BLaER1 treated with 17β-estradiol and CSF1 and Interleukin-3, amounts not matched to agents 10 nM and 100 nM (cell line): ENCODE measurements around the gene SUMO4.
A peak's percentile ranks its signal among the peaks of the same experiment; 100 is the strongest.

ENCODE experiments used
- H3K27ac ChIP-seq, 11 experiments: shearing (Covaris generic); formaldehyde crosslinking; 2 replicates each; pipeline ENCODE4 v1.8.1; 2022
- H3K27me3 ChIP-seq, 11 experiments: shearing (Covaris generic); formaldehyde crosslinking; 2 replicates each; pipeline ENCODE4 v1.8.1; 2022
- H3K36me3 ChIP-seq, 11 experiments: shearing (Covaris generic); formaldehyde crosslinking; 2 replicates each; pipeline ENCODE4 v1.8.1; 2022
- H3K4me1 ChIP-seq, 10 experiments: shearing (Covaris generic); formaldehyde crosslinking; 2 replicates each; pipeline ENCODE4 v1.8.1; 2022
- H3K4me2 ChIP-seq, 11 experiments: shearing (Covaris generic); formaldehyde crosslinking; 2 replicates each; pipeline ENCODE4 v1.8.1; 2022
- H3K4me3 ChIP-seq, 10 experiments: shearing (Covaris generic); formaldehyde crosslinking; 2 replicates each; pipeline ENCODE4 v1.8.1; 2022
- H3K9ac ChIP-seq, 11 experiments: shearing (Covaris generic); formaldehyde crosslinking; 2 replicates each; pipeline ENCODE4 v1.8.1; 2022
- H3K9me3 ChIP-seq, 11 experiments: shearing (Covaris generic); formaldehyde crosslinking; replicated peaks in 1 of 11; 2 replicates each; pipeline ENCODE4 v1.8.1; 2022
- H4K20me1 ChIP-seq, 11 experiments: shearing (Covaris generic); formaldehyde crosslinking; 2 replicates each; pipeline ENCODE4 v1.8.1; 2022
- Cebpa-rat ChIP-seq, 11 experiments: shearing (Covaris generic); IDR thresholded peaks; 2 replicates each; pipeline ENCODE4 v1.8.1; 2022

SUMO4 gene

GRCh38 chr6:149414821-149415220 lies 14.8 kb downstream of the SUMO4 start:
- peaks cover 22 to 54% (median 36%) of the 10 kb centered on the region in 11 experiments for H3K36me3 ChIP-seq
- no peak overlapping the region for H3K27ac ChIP-seq
- peaks cover 0 to 50% (median 10%) of the 10 kb centered on the region in 10 experiments; a peak in 12 of 20 replicates for H3K4me1 ChIP-seq
- H3K4me3 ChIP-seq: no peak overlapping the region
- no peak overlapping the region for H3K4me2 ChIP-seq
- 0 out of 22 replicates have a peak, but pooled peaks cover 0 to 8% (median 0%) of the 10 kb centered on the region in 11 experiments for H4K20me1 ChIP-seq
- H3K9me3 ChIP-seq: peaks cover 0 to 16% (median 4%) of the 10 kb centered on the region in 11 experiments; a peak in 5 of 22 replicates
- TF ChIP-seq Cebpa-rat (IDR thresholded peaks at IDR 0.05): no peak
- no peak overlapping the region for H3K9ac ChIP-seq
- H3K27me3 ChIP-seq: no peaks in the 10 kb centered on the region

- no peaks in the 10 kb centered on the region for H4K20me1 ChIP-seq
- peaks cover 0 to 16% (median 1%) of the 10 kb centered on the region in 11 experiments; a peak in 5 of 22 replicates for H3K9me3 ChIP-seq
- H3K9ac ChIP-seq: no peak overlapping the region
- no peaks in the 10 kb centered on the region for H3K27me3 ChIP-seq
- H3K4me1 ChIP-seq: peaks cover 11 to 59% (median 16%) of the 10 kb centered on the region in 10 experiments; a peak in 17 of 20 replicates
- H3K36me3 ChIP-seq: peaks cover 0 to 5% (median 1%) of the 10 kb centered on the region in 11 experiments; a peak in 4 of 22 replicates
- H3K4me2 ChIP-seq: peak overlapping the region in 2 of 11 experiments; percentile 18 to 56; a peak in 4 of 22 replicates
- no peak for TF ChIP-seq Cebpa-rat (IDR thresholded peaks at IDR 0.05)
- no peak overlapping the region for H3K27ac ChIP-seq
- H3K4me3 ChIP-seq: no peak overlapping the region
Measured at GRCh38 chr6:149419696-149420404, 19.8 kb downstream of the SUMO4 start.

GRCh38 chr6:149421132-149421531 lies 21.1 kb downstream of the SUMO4 start:
- H3K4me2 ChIP-seq: no peak overlapping the region
- TF ChIP-seq Cebpa-rat (IDR thresholded peaks at IDR 0.05): no peak
- no peak overlapping the region for H3K4me3 ChIP-seq
- H3K27me3 ChIP-seq: no peaks in the 10 kb centered on the region
- H4K20me1 ChIP-seq: no peaks in the 10 kb centered on the region
- no peaks in the 10 kb centered on the region for H3K36me3 ChIP-seq
- H3K9me3 ChIP-seq: peaks cover 0 to 3% (median 0%) of the 10 kb centered on the region in 11 experiments; a peak in 3 of 22 replicates
- peaks cover 11 to 67% (median 16%) of the 10 kb centered on the region in 10 experiments; a peak in 17 of 20 replicates for H3K4me1 ChIP-seq
- H3K9ac ChIP-seq: no peak overlapping the region
- H3K27ac ChIP-seq: no peak overlapping the region

- H3K9me3 ChIP-seq: no peaks in the 10 kb centered on the region
- peak overlapping the region in 3 of 11 experiments; percentile 69 to 90 (median 77); a peak in 5 of 22 replicates for H3K27ac ChIP-seq
- peak overlapping the region in 5 of 11 experiments; percentile 32 to 87 (median 80); a peak in 8 of 22 replicates for H3K4me2 ChIP-seq
- peaks cover 11 to 65% (median 16%) of the 10 kb centered on the region in 10 experiments; a peak in 17 of 20 replicates for H3K4me1 ChIP-seq
- no peak for TF ChIP-seq Cebpa-rat (IDR thresholded peaks at IDR 0.05)
- H4K20me1 ChIP-seq: no peaks in the 10 kb centered on the region
- H3K27me3 ChIP-seq: no peaks in the 10 kb centered on the region
- H3K4me3 ChIP-seq: 0 out of 20 replicates have a peak overlapping the region, but pooled peaks of 1 of the 10 experiments have one; percentile 1
- H3K36me3 ChIP-seq: no peaks in the 10 kb centered on the region
- H3K9ac ChIP-seq: peak overlapping the region in 3 of 11 experiments; percentile 56 to 76 (median 67); a peak in 4 of 22 replicates
Measured at GRCh38 chr6:149422581-149422980, 22.5 kb downstream of the SUMO4 start.

- no peaks in the 10 kb centered on the region for H3K9me3 ChIP-seq
- peak overlapping the region in 3 of 11 experiments; percentile 56 to 76 (median 67); a peak in 6 of 22 replicates for H3K9ac ChIP-seq
- H4K20me1 ChIP-seq: no peaks in the 10 kb centered on the region
- no peaks in the 10 kb centered on the region for H3K27me3 ChIP-seq
- H3K4me2 ChIP-seq: peak overlapping the region in 10 of 11 experiments; percentile 19 to 87 (median 46); a peak in 17 of 22 replicates
- no peak overlapping the region for H3K4me3 ChIP-seq
- no peaks in the 10 kb centered on the region for H3K36me3 ChIP-seq
- TF ChIP-seq Cebpa-rat (IDR thresholded peaks at IDR 0.05): no peak
- H3K27ac ChIP-seq: peak overlapping the region in 3 of 11 experiments; percentile 69 to 90 (median 77); a peak in 7 of 22 replicates
- peaks cover 11 to 56% (median 16%) of the 10 kb centered on the region in 10 experiments; a peak in 17 of 20 replicates for H3K4me1 ChIP-seq
Measured at GRCh38 chr6:149423964-149424440, 23.9 kb downstream of the SUMO4 start.

- Histone ChIP-seq H3K4me2 (peak overlapping the region in 3 of 11 experiments; percentile 80 to 87 (median 87); a peak in 4 of 22 replicates), H3K27me3 (no peaks in the 10 kb centered on the region), H3K27ac (peak overlapping the region in 2 of 11 experiments; percentile 77 to 90; a peak in 2 of 22 replicates), H3K4me3 (no peak overlapping the region), H3K9me3 (no peaks in the 10 kb centered on the region), H3K9ac (peak overlapping the region in 1 of 11 experiments; percentile 76; a peak in 1 of 22 replicates), H4K20me1 (no peaks in the 10 kb centered on the region), H3K4me1 (peaks cover 11 to 50% (median 16%) of the 10 kb centered on the region in 10 experiments; a peak in 17 of 20 replicates), H3K36me3 (no peaks in the 10 kb centered on the region)
- no peak for TF ChIP-seq Cebpa-rat (IDR thresholded peaks at IDR 0.05)
Measured at GRCh38 chr6:149425224-149425623, 25.2 kb downstream of the SUMO4 start.

- no peak overlapping the region for H3K27ac ChIP-seq
- H3K27me3 ChIP-seq: no peaks in the 10 kb centered on the region
- H3K36me3 ChIP-seq: no peaks in the 10 kb centered on the region
- peaks cover 11 to 50% (median 16%) of the 10 kb centered on the region in 10 experiments; a peak in 17 of 20 replicates for H3K4me1 ChIP-seq
- H3K9ac ChIP-seq: no peak overlapping the region
- peak overlapping the region in 1 of 11 experiments; percentile 80; a peak in 3 of 22 replicates for H3K4me2 ChIP-seq
- no peaks in the 10 kb centered on the region for H3K9me3 ChIP-seq
- no peak for TF ChIP-seq Cebpa-rat (IDR thresholded peaks at IDR 0.05)
- no peak overlapping the region for H3K4me3 ChIP-seq
- no peaks in the 10 kb centered on the region for H4K20me1 ChIP-seq
Measured at GRCh38 chr6:149425754-149426153, 25.7 kb downstream of the SUMO4 start.

GRCh38 chr6:149428606-149429005 lies 28.5 kb downstream of the SUMO4 start:
- Histone ChIP-seq H3K9me3 (no peaks in the 10 kb centered on the region), H3K9ac (no peak overlapping the region)

More at GRCh38 chr6:149428606-149429005, 28.5 kb downstream of the SUMO4 start:
- Histone ChIP-seq H3K4me3 (no peak overlapping the region), H3K36me3 (no peaks in the 10 kb centered on the region), H3K27ac (no peak overlapping the region), H3K4me2 (peak overlapping the region in 1 of 11 experiments; percentile 48; a peak in 2 of 22 replicates), H3K4me1 (peaks cover 6 to 44% (median 9%) of the 10 kb centered on the region in 10 experiments; a peak in 17 of 20 replicates), H4K20me1 (no peaks in the 10 kb centered on the region), H3K27me3 (no peaks in the 10 kb centered on the region)
- TF ChIP-seq Cebpa-rat (IDR thresholded peaks at IDR 0.05): no peak
